ENCODE data around the gene FOXP1.

DNA sequence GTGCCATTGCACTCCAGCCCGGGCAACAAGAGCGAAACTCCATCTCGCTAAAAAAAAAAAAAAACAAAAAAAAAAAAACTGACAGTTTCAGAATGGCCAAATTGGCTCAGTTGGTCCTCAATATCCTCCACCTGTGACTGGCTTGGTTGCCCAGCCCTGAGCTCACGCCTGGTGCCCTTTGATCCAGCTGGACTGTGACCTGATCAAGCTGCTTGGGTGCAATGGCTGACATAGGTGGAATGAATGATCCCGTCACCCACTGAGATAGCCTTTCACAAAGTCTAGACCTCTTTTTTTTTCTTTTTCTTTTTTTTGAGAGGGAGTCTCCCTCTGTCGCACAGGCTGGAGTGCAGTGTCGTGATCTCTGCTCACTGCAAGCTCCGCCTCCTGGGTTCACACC, 254.6 kb downstream of the FOXP1 start:
- TF ChIP-seq, protein P1, sequence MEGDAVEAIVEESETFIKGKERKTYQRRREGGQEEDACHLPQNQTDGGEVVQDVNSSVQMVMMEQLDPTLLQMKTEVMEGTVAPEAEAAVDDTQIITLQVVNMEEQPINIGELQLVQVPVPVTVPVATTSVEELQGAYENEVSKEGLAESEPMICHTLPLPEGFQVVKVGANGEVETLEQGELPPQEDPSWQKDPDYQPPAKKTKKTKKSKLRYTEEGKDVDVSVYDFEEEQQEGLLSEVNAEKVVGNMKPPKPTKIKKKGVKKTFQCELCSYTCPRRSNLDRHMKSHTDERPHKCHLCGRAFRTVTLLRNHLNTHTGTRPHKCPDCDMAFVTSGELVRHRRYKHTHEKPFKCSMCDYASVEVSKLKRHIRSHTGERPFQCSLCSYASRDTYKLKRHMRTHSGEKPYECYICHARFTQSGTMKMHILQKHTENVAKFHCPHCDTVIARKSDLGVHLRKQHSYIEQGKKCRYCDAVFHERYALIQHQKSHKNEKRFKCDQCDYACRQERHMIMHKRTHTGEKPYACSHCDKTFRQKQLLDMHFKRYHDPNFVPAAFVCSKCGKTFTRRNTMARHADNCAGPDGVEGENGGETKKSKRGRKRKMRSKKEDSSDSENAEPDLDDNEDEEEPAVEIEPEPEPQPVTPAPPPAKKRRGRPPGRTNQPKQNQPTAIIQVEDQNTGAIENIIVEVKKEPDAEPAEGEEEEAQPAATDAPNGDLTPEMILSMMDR (IDR thresholded peaks at IDR 0.05), result no peak
- no peak for TF ChIP-seq EZH2 (IDR thresholded peaks at IDR 0.05; ENCODE audit: borderline replicate concordance, insufficient read depth, low read depth, low read length, poor library complexity, severe bottlenecking)

Measured in B cell (primary cell).